Spleen (tissue), 11 donors: ENCODE data around the gene CD300C. TPM values are rescaled to one million over a fixed set of nuclear protein-coding genes. Genes with fewer than 3 reads are reported as not detected.

Experiments used
- DNase-seq: peaks from one replicate; pipeline ENCODE4 v3.0.0-alpha.2; 2020
- H3K27ac ChIP-seq, 8 donors: fragments of 200-600 bp; sonication (generic) in 7 of 8; 1 replicate in 4 of 8; 2 replicates in 4 of 8; pipeline versions ENCODE4 v1.5.0 to v1.8.0; 2016 to 2021; ENCODE audit warnings: inconsistent platforms in 4 of 8, mild to moderate bottlenecking in 4 of 8, moderate library complexity in 1 of 8
- H3K27me3 ChIP-seq, 7 donors: fragments of 200-600 bp; sonication (generic) in 6 of 7; replicated peaks in 1 of 7; 1 replicate in 4 of 7; 2 replicates in 3 of 7; pipeline versions ENCODE4 v1.5.0 to v1.8.0; 2016 to 2021; ENCODE audit warnings: inconsistent platforms in 3 of 7, mild to moderate bottlenecking in 1 of 7
- H3K36me3 ChIP-seq, 6 donors: fragments of 200-600 bp; sonication (generic) in 5 of 6; 1 replicate in 4 of 6; 2 replicates in 2 of 6; pipeline versions ENCODE4 v1.5.0 to v1.8.0; 2016 to 2021; ENCODE audit warnings: inconsistent platforms in 2 of 6
- H3K4me1 ChIP-seq, 6 donors: fragments of 200-600 bp; sonication (generic) in 5 of 6; 1 replicate in 3 of 6; 2 replicates in 3 of 6; pipeline versions ENCODE4 v1.5.0 to v1.8.0; 2016 to 2021; ENCODE audit warnings: inconsistent platforms in 3 of 6
- H3K4me3 ChIP-seq, 8 donors: fragments of 200-600 bp; sonication (generic) in 7 of 8; 1 replicate in 4 of 8; 2 replicates in 4 of 8; pipeline versions ENCODE4 v1.5.0 to v1.8.0; 2016 to 2021; ENCODE audit warnings: inconsistent platforms in 4 of 8, mild to moderate bottlenecking in 4 of 8, moderate library complexity in 2 of 8
- H3K9me3 ChIP-seq, 8 donors: fragments of 200-600 bp; sonication (generic) in 7 of 8; 1 replicate in 4 of 8; 2 replicates in 4 of 8; pipeline versions ENCODE4 v1.5.0 to v1.8.0; 2016 to 2021; ENCODE audit warnings: inconsistent platforms in 4 of 8
- POLR2A ChIP-seq, 3 donors: fragments of 450-650 bp; IDR thresholded peaks; one replicate each; pipeline ENCODE4 v1.5.1; 2017; ENCODE audit warnings: antibody characterized with exemption in 3 of 3, mild to moderate bottlenecking in 1 of 3
- POLR2AphosphoS5 ChIP-seq, 3 donors: sonication (generic); formaldehyde crosslinking; IDR thresholded peaks; one replicate each; pipeline ENCODE4 v1.5.1; 2017; ENCODE audit warnings: antibody characterized with exemption in 3 of 3
- whole genome bisulfite sequencing, 5 donors: extraction: QIAGEN DNeasy Blood & Tissue Kit in 3 of 5; methylation state at CpG; one replicate each; pipeline versions ENCODE4 v1.1.5 to v1.1.7; 2013 to 2018; 5-methylcytosine and 5-hydroxymethylcytosine counted together
- intact Hi-C: fragments of 100-400 bp; cut with DNase I; formaldehyde crosslinking; loops from one replicate; pipeline ENCODE4 v1.15.0; 2023; ENCODE audit warnings: low total_unique reads
- polyA plus RNA-seq, 3 donors: library from polyadenylated mRNA; stranded (reverse); fragments of 200-250 nt; gene quantifications; one replicate each; pipeline ENCODE4 v1.2.1, GENCODE V29; 2013
- total RNA-seq, 7 donors: library from RNA; depleted of rRNA in 3 of 7; stranded (reverse); fragments of >200 nt in 3 of 7; fragmentation: NEBNext Ultra II Directional in 4 of 7; extraction: Animal tissue kit (Norgen Biotek cat#: 25700) in 4 of 7; gene quantifications; one replicate each; pipeline versions ENCODE4 v1.1.0 to v1.2.1, GENCODE V29; 2016 to 2021
- TF ChIP-seq, protein P1 (sequence below), 11 experiments: fragments of 200-600 bp in 7 of 11; fragments of 450-650 bp in 4 of 11; sonication (generic) in 4 of 11; IDR thresholded peaks in 8 of 11; conservative IDR thresholded peaks in 3 of 11; 1 replicate in 7 of 11; 2 replicates in 4 of 11; pipeline versions ENCODE4 v1.4.0 to v1.8.0; 2016 to 2021; ENCODE audit warnings: antibody characterized with exemption in 11 of 11, inconsistent platforms in 4 of 11, mild to moderate bottlenecking in 1 of 11
- donor health status: healthy with polysubstance abuse.
- donor health status: DM: no; HTN: no; CAD: no; lungs with moderate emphysema.
- donor health status: DM: no; HTN: no; CAD: no.
- donor health status: Bipolar disorder and iron deficiency.
- donor health status: healthy.
- donor health status: DM: no; HTN: no; CAD: no.
- donor health status: DM: yes; HTN: yes; CAD: no.

Gene CD300C
- total and polyA plus RNA-seq, 10 donors: 0.96 to 10.3 (median 5.0) TPM

DNA sequence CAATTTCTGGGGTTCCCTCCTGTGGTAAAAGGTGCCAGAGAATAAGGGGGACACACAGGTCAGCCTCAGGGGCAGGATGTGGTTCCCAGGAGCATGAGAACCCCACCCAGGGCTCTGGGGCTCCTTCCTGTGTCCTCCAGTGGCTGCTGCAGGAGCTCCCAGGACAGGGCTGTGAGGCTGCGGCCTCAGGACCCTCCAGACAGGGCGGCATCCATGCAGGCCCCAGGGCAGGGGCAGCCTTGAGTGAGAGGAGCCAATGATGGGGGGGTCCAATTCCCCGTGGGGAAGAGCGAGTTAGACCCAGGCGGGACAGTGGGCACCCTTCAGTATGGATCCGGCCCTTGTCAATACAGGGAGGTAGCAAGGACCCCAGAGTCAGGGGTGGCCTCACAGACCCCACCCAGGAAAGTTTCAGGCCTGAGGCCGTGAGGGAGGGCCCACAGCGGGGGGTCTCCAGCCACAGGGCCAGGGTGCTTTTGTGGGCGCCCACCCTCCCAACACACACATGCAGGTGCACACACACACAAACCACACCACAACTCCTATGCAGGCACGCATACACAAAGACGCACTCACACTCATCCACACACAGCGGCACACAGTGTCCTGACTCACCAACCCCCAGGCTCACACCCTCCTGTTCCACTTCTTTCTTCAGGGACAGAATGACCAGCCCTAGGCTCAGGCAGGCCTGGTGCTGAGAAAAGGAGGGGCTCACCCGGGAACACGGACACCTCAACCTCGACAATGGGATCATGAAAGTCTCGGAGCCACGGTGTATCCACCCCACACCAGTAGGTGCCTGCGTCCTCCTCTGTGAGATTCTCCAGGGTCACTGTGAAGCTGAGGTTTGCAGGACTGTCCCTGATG lies 1.8 kb downstream of the CD300C start:
- Histone ChIP-seq H3K4me3 (no peak overlapping the region), H3K4me1 (peaks cover 0 to 23% (median 2%) of the 10 kb centered on the region in 6 donors), H3K27me3 (peaks cover 0 to 3% (median 0%) of the 10 kb centered on the region in 7 donors), H3K9me3 (no peaks in the 10 kb centered on the region), H3K27ac (no peak overlapping the region), H3K36me3 (peaks cover 0 to 7% (median 0%) of the 10 kb centered on the region in 6 donors)
- 88 to 94% (median 91%) methylated on average over 15 to 18 of the region's 18 CpGs for WGBS, 5 donors
- TF ChIP-seq, protein P1, sequence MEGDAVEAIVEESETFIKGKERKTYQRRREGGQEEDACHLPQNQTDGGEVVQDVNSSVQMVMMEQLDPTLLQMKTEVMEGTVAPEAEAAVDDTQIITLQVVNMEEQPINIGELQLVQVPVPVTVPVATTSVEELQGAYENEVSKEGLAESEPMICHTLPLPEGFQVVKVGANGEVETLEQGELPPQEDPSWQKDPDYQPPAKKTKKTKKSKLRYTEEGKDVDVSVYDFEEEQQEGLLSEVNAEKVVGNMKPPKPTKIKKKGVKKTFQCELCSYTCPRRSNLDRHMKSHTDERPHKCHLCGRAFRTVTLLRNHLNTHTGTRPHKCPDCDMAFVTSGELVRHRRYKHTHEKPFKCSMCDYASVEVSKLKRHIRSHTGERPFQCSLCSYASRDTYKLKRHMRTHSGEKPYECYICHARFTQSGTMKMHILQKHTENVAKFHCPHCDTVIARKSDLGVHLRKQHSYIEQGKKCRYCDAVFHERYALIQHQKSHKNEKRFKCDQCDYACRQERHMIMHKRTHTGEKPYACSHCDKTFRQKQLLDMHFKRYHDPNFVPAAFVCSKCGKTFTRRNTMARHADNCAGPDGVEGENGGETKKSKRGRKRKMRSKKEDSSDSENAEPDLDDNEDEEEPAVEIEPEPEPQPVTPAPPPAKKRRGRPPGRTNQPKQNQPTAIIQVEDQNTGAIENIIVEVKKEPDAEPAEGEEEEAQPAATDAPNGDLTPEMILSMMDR (IDR thresholded peaks at IDR 0.05 in 8 of 11, conservative IDR thresholded peaks at IDR 0.05 in 3 of 11): no peak
- TF ChIP-seq POLR2AphosphoS5 (IDR thresholded peaks at IDR 0.05) (no peak), POLR2A (IDR thresholded peaks at IDR 0.05) (no peak)
- intact Hi-C loops: no loop called here
- no peak for DNase-seq

DNA sequence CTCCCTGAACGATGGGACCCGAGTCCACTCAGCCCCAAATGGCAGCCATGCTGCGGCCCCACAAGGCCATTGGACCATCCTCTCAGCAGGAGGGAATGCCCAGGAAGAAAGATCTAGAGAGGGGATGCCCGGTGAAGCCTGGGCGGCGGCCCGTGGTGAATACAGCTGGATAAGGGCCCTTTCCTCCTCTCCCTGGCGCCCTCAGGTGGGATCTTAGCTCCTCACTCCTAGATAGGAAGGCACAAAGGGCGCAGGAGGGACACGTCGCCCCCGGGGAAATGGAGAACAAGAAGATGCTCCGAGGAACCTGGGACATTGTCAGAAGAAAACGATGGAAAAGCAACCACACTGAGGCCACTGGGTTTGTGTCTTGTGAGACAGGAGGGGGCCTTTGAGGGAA lies 2.5 kb downstream of the CD300C start:
- WGBS, 5 donors: 68 to 85% (median 77%) methylated on average over 13 to 14 of the region's 14 CpGs
- H3K4me1 ChIP-seq: peaks cover 0 to 23% (median 2%) of the 10 kb centered on the region in 6 donors
- H3K27ac ChIP-seq: no peak overlapping the region
- H3K4me3 ChIP-seq: no peak overlapping the region
- H3K27me3 ChIP-seq: no peaks in the 10 kb centered on the region
- H3K36me3 ChIP-seq: peaks cover 0 to 7% (median 0%) of the 10 kb centered on the region in 6 donors
- H3K9me3 ChIP-seq: no peaks in the 10 kb centered on the region
- no peak for DNase-seq
- TF ChIP-seq, protein P1 (IDR thresholded peaks at IDR 0.05 in 8 of 11, conservative IDR thresholded peaks at IDR 0.05 in 3 of 11): no peak
- TF ChIP-seq POLR2A (IDR thresholded peaks at IDR 0.05) (no peak), POLR2AphosphoS5 (IDR thresholded peaks at IDR 0.05) (no peak)
- intact Hi-C loops: no loop called here

DNA sequence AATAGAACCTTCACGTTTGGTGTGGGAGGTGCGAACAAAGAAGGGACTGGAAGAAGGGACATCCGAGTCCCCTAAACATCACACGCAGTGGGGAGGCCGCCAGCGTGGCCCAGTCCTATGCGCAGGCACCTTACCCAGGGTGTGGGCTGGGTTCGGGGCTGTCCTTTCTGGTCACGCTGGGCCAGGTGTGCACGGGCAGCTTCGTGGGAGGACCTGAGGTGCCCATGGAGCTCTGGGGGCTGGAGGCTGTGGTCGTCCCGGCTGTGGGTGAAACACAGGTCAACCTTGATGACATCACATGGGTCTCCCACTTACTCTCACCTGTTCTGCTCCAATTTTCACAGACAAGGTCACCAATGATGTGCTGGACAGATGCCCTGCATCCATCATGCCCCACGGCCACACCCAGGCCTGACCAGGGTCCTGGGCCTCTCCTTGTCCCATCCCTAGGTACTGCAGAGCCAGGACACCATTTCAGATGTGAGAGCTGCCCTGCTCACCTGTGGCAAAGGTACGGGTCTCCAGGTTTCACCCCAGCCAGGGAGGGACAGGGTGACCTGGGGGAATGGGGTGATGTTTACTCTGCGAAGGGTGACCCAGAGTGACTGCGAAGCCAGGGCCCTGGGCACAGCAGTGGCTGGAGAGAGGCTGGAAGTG lies 3.1 kb downstream of the CD300C start:
- TF ChIP-seq, protein P1 (IDR thresholded peaks at IDR 0.05 in 8 of 11, conservative IDR thresholded peaks at IDR 0.05 in 3 of 11): no peak
- TF ChIP-seq POLR2AphosphoS5 (IDR thresholded peaks at IDR 0.05): no peak
- TF ChIP-seq POLR2A (IDR thresholded peaks at IDR 0.05): no peak
- DNase-seq: no peak
- peaks cover 0 to 7% (median 0%) of the 10 kb centered on the region in 6 donors for H3K36me3 ChIP-seq
- no peak overlapping the region for H3K27ac ChIP-seq
- no peak overlapping the region for H3K4me3 ChIP-seq
- peaks cover 0 to 23% (median 2%) of the 10 kb centered on the region in 6 donors for H3K4me1 ChIP-seq
- intact Hi-C loops: no loop called here
- WGBS, 5 donors: 84 to 94% (median 90%) methylated on average over 12 to 17 of the region's 17 CpGs
- H3K9me3 ChIP-seq: no peaks in the 10 kb centered on the region
- H3K27me3 ChIP-seq: no peaks in the 10 kb centered on the region

DNA sequence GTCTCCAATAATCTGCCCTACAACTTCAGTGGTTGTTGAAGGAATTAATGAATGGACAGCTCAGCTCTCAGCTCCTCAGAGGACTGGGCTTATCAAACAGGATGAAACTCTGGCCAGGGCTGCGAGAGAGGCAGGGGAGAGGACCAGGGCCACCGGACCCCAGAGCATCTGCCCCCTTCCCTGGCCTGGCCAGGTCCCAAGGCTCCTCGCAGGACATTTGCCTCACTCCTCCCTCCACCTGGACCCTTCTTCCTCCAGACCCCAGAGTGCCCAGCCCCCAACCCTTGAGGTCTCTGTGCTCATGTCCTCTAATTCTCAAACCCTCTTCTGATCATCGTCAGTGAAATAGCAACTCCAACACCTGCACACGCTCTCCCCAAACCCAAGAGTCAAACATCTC lies 3.7 kb downstream of the CD300C start:
- TF ChIP-seq POLR2A (IDR thresholded peaks at IDR 0.05): no peak
- no peak for TF ChIP-seq POLR2AphosphoS5 (IDR thresholded peaks at IDR 0.05)
- TF ChIP-seq, protein P1 (IDR thresholded peaks at IDR 0.05 in 8 of 11, conservative IDR thresholded peaks at IDR 0.05 in 3 of 11): no peak
- peaks cover 0 to 5% (median 0%) of the 10 kb centered on the region in 7 donors for H3K27me3 ChIP-seq
- no peak for DNase-seq
- H3K9me3 ChIP-seq: no peaks in the 10 kb centered on the region
- H3K4me1 ChIP-seq: peaks cover 0 to 23% (median 0%) of the 10 kb centered on the region in 6 donors
- intact Hi-C loops: no loop called here
- peaks cover 0 to 7% (median 0%) of the 10 kb centered on the region in 6 donors for H3K36me3 ChIP-seq
- 61 to 90% (median 89%) methylated on average over 5 of the region's 5 CpGs for WGBS, 5 donors
- no peak overlapping the region for H3K4me3 ChIP-seq
- H3K27ac ChIP-seq: no peak overlapping the region
